T-helper 22 cell (primary cell): ENCODE results near the gene CYP4A22.
"Not testable (repeated sequence)": the region's sequence is repeated elsewhere in the genome, so short reads cannot be mapped to it uniquely, and the experiment has no call there.

Experiments used
- DNase-seq: peaks from one replicate; pipeline ENCODE4 v3.0.0-alpha.2; 2020; ENCODE audit warnings: low read depth

The CYP4A22 gene

GRCh38 chr1:47186267-47187185 is 49.3 kb downstream of the CYP4A22 start:
- no peak for DNase-seq

DNA sequence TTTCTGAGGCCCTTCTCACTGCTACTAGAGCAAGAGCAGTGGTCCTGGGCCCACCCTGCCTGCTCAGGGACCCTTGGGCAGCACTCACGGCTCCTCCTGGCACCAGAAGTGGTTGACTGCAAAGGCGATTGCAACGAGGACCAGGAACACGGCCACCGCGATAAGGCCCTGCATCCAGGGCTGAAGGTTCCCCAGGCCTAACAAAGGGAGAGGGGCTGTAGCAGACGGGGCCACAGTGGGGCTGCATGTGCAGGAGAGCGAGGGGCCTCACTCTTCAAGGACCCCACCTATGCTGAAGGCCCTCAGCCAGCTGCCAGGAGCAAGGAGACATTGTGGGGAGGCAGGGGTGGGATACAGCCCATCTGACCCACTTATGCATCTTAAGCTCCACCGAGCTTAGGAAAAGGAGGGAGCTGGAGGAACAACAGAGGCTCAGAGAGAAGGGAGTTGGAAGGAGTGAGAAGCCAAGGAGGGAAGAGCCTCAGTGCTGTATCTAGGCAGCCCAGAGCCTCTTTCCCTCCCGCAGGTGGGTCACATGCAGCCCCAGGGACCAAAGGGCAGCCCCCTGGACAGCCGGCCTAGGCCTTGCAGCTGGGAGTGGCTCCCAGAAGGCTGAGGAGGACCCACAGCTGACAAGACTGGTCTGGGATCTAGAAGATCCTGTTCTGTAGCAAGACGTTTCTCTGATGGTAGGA is 50.1 kb downstream of the CYP4A22 start:
- no peak for DNase-seq

- no peak for DNase-seq
Observed at GRCh38 chr1:47187926-47188250, 50.6 kb downstream of the CYP4A22 start.

GRCh38 chr1:47188791-47189785 is 51.8 kb downstream of the CYP4A22 start:
- DNase-seq: no peak

- no peak for DNase-seq
Observed at GRCh38 chr1:47189844-47190508, 52.7 kb downstream of the CYP4A22 start, which contains the start of gene PDZK1IP1. PDZK1IP1 (minus strand) TSS chr1:47190036; CDS start chr1:47189932, 104 bp downstream.

- no peak for DNase-seq
Observed at GRCh38 chr1:47190509-47190855, 53.2 kb downstream of the CYP4A22 start.

GRCh38 chr1:47190857-47191256 is 53.6 kb downstream of the CYP4A22 start:
- DNase-seq: no peak

- DNase-seq: no peak
Observed at GRCh38 chr1:47191940-47192457, 54.8 kb downstream of the CYP4A22 start.

GRCh38 chr1:47192458-47193384 is 55.5 kb downstream of the CYP4A22 start:
- DNase-seq: peak; percentile 14

DNA sequence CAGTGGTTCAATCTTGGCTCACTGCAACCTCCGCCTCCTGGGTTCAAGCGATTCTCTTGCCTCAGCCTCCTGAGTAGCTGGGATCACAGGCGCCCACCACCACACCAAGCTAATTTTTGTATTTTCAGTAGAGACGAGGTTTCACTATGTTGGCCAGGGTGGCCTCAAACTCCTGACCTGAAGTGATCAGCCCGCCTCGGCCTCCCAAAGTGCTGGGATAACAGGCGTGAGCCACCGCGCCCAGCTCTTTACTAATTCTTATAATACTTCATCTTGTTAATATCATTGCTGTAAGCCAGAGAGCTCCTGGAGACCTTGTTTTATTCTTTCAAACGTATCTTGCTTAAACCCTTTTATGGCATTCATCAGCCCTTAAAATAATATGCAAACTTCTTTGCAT is 56.3 kb downstream of the CYP4A22 start:
- not testable (repeated sequence) for DNase-seq

GRCh38 chr1:47194311-47194710 is 57.1 kb downstream of the CYP4A22 start:
- no peak for DNase-seq

DNA sequence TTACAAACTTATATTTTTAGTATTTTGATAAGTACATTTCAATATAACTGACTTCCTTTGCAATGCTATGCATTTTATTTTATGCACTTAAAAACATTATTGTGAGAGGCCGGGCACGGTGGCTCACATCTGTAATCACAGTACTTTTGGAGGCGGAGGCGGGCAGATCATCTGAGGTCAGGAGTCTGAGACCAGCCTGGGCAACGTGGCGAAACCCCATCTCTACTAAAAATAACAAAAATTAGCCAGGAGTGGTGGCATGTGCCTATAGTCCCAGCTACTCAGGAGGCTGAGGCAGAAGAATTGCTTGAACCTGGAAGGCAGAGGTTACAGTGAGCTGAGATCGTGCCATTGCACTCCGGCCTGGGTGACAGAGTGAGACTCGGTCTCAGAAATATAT is 58.7 kb downstream of the CYP4A22 start:
- DNase-seq: not testable (repeated sequence)

- no peak for DNase-seq
Observed at GRCh38 chr1:47196622-47197021, 59.4 kb downstream of the CYP4A22 start.

GRCh38 chr1:47198214-47198613 is 61.0 kb downstream of the CYP4A22 start:
- DNase-seq: no peak
